Vagina (tissue), 2 donors: ENCODE data around the gene ITPR1.

Source experiments
- POLR2A ChIP-seq, 2 donors: fragments of 450-650 bp; IDR thresholded peaks; one replicate each; pipeline ENCODE4 v1.6.1; 2017; ENCODE audit warnings: antibody characterized with exemption in 2 of 2, mild to moderate bottlenecking in 2 of 2, moderate library complexity in 2 of 2
- POLR2AphosphoS5 ChIP-seq, 2 donors: sonication (generic); formaldehyde crosslinking; IDR thresholded peaks; one replicate each; pipeline ENCODE4 v1.9.0; 2017; ENCODE audit warnings: antibody characterized with exemption in 2 of 2, mild to moderate bottlenecking in 2 of 2, low read depth in 1 of 2; ENCODE audit not compliant: insufficient read depth in 1 of 2
- TF ChIP-seq, protein P1 (sequence below), 3 experiments: fragments of 450-650 bp in 2 of 3; fragments of 200-600 bp in 1 of 3; sonication (generic) in 1 of 3; IDR thresholded peaks; one replicate each; pipeline ENCODE4 v1.5.1; 2017 to 2019; ENCODE audit warnings: antibody characterized with exemption in 3 of 3, mild to moderate bottlenecking in 2 of 3, moderate library complexity in 2 of 3

DNA sequence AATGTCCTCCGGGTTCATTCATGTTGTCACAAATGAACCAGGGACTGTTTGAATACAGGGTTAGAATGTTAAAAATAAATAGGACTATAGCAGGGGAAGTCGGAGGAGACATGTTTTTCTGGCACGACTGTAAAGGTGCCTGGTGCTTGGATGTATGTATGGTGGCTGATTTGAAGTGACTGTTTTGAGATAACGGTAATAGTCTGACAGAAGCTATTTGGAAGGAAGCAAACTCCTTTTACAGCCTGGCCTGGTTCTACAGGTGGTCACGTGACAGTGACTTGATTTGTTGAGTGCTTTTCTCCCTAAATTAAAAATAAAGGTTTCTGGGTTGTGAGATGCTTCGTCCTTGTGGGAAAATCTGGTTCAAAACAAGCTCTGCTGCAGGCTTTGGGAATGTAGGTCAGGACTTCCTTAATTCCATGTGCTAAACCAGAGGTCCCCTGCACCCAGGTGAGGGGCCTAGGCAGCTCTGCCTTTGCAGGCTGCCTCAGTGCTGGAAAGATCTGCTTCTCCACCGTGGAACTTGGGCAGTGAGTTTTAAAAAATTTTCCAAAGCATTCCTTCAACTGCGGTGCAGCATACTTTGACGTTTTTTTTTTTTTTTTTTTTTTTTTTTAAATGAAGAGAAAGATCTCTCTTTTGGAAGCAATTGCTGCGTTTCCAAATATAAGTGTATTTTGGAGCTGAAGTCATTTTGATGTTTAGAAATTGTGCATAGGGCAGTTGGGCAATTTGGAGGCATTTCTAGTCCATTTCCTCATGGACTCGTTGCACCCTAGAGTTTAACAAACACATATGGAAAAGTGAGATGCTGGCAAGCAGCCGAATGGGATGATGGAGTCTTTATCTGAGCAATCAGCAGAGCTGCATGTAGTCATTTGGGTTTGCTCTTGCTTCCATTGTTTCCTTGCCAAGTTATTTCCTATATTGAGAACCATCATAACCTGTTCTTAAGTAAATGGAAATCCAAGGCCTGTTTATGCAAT lies 30.9 kb downstream of the ITPR1 start:
- TF ChIP-seq, protein P1, sequence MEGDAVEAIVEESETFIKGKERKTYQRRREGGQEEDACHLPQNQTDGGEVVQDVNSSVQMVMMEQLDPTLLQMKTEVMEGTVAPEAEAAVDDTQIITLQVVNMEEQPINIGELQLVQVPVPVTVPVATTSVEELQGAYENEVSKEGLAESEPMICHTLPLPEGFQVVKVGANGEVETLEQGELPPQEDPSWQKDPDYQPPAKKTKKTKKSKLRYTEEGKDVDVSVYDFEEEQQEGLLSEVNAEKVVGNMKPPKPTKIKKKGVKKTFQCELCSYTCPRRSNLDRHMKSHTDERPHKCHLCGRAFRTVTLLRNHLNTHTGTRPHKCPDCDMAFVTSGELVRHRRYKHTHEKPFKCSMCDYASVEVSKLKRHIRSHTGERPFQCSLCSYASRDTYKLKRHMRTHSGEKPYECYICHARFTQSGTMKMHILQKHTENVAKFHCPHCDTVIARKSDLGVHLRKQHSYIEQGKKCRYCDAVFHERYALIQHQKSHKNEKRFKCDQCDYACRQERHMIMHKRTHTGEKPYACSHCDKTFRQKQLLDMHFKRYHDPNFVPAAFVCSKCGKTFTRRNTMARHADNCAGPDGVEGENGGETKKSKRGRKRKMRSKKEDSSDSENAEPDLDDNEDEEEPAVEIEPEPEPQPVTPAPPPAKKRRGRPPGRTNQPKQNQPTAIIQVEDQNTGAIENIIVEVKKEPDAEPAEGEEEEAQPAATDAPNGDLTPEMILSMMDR (IDR thresholded peaks at IDR 0.05), result no peak
- no peak for TF ChIP-seq POLR2A (IDR thresholded peaks at IDR 0.05)
- TF ChIP-seq POLR2AphosphoS5 (IDR thresholded peaks at IDR 0.05; ENCODE audit: insufficient read depth in 1 of 2, low read depth in 1 of 2), result no peak
